ENCODE results near the gene PCDHA2. TPM values are rescaled to one million over a fixed set of nuclear protein-coding genes. Genes with fewer than 3 reads are reported as not detected.
"Not testable (repeated sequence)": the region's sequence is repeated elsewhere in the genome, so short reads cannot be mapped to it uniquely, and the experiment has no call there.

PCDHA2 gene
- total RNA-seq, 2 donors from 2014 or later: not detected

- no peaks in the 10 kb centered on the region for H3K9me3 ChIP-seq
- no peaks in the 10 kb centered on the region for H3K4me1 ChIP-seq
- no peaks in the 10 kb centered on the region for H3K27me3 ChIP-seq
- intact Hi-C loops (cut with DNase I): no loop called here
- no peak overlapping the region for H3K9ac ChIP-seq (ENCODE audit: low read depth in 2 of 2, low read length in 2 of 2)
- H3K4me3 ChIP-seq: no peak overlapping the region
- H3K36me3 ChIP-seq: no peaks in the 10 kb centered on the region
- no peak for DNase-seq
- TF ChIP-seq, protein P1, sequence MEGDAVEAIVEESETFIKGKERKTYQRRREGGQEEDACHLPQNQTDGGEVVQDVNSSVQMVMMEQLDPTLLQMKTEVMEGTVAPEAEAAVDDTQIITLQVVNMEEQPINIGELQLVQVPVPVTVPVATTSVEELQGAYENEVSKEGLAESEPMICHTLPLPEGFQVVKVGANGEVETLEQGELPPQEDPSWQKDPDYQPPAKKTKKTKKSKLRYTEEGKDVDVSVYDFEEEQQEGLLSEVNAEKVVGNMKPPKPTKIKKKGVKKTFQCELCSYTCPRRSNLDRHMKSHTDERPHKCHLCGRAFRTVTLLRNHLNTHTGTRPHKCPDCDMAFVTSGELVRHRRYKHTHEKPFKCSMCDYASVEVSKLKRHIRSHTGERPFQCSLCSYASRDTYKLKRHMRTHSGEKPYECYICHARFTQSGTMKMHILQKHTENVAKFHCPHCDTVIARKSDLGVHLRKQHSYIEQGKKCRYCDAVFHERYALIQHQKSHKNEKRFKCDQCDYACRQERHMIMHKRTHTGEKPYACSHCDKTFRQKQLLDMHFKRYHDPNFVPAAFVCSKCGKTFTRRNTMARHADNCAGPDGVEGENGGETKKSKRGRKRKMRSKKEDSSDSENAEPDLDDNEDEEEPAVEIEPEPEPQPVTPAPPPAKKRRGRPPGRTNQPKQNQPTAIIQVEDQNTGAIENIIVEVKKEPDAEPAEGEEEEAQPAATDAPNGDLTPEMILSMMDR (IDR thresholded peaks at IDR 0.05): no peak
- H3K27ac ChIP-seq: no peak overlapping the region
Observed at GRCh38 chr5:140808889-140809291, 14.2 kb downstream of the PCDHA2 start.

- no peak within 1 kb of the TSS for H3K4me3 ChIP-seq
- H3K27me3 ChIP-seq: no peaks in the 10 kb centered on the region
- no peak within 1 kb of the TSS for H3K27ac ChIP-seq
- no peak for DNase-seq
- no peaks in the 10 kb centered on the region for H3K36me3 ChIP-seq
- TF ChIP-seq, protein P1 (IDR thresholded peaks at IDR 0.05): no peak
- H3K4me1 ChIP-seq: no peaks in the 10 kb centered on the region
- intact Hi-C loops (cut with DNase I): no loop called here
- H3K9ac ChIP-seq (ENCODE audit: low read depth in 2 of 2, low read length in 2 of 2): no peak within 1 kb of the TSS
- H3K9me3 ChIP-seq: no peaks in the 10 kb centered on the region
Observed at GRCh38 chr5:140821375-140822280, 27.0 kb downstream of the PCDHA2 start, which contains the start of gene PCDHA5. TSS of gene PCDHA5 (plus strand) at chr5:140821613.

DNA sequence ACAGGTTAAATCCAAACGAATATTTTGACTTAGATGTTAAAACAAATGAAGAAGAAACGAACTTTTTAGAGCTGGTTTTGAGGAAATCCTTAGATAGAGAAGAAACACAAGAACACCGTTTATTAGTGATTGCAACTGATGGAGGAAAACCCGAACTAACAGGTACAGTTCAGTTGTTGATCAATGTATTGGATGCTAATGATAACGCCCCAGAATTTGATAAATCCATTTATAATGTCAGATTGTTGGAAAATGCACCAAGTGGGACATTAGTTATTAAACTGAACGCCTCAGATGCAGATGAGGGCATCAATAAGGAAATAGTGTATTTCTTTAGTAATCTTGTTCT lies 27.6 kb downstream of the PCDHA2 start:
- no peak overlapping the region for H3K4me3 ChIP-seq
- TF ChIP-seq, protein P1 (IDR thresholded peaks at IDR 0.05): no peak
- intact Hi-C loops (cut with DNase I): no loop called here
- no peaks in the 10 kb centered on the region for H3K9me3 ChIP-seq
- DNase-seq: no peak
- no peaks in the 10 kb centered on the region for H3K36me3 ChIP-seq
- H3K27ac ChIP-seq: no peak overlapping the region
- H3K4me1 ChIP-seq: no peaks in the 10 kb centered on the region
- no peaks in the 10 kb centered on the region for H3K27me3 ChIP-seq
- H3K9ac ChIP-seq (ENCODE audit: low read depth in 2 of 2, low read length in 2 of 2): no peak overlapping the region

DNA sequence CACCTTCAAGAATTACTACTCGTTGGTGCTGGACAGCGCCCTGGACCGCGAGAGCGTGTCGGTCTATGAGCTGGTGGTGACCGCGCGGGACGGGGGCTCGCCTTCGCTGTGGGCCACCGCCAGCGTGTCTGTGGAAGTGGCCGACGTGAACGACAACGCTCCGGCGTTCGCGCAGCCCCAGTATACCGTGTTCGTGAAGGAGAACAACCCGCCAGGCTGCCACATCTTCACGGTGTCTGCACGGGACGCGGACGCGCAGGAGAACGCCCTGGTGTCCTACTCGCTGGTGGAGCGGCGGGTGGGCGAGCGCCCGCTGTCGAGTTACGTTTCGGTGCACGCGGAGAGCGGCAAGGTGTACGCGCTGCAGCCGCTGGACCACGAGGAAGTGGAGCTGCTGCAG lies 28.3 kb downstream of the PCDHA2 start:
- DNase-seq; H3K36me3 ChIP-seq; H3K9me3 ChIP-seq; H3K27me3 ChIP-seq; H3K9ac ChIP-seq (ENCODE audit: low read depth in 2 of 2, low read length in 2 of 2); H3K4me1 ChIP-seq; H3K4me3 ChIP-seq; H3K27ac ChIP-seq; intact Hi-C loops (cut with DNase I): not testable (repeated sequence)

GRCh38 chr5:140823475-140823874 lies 28.8 kb downstream of the PCDHA2 start:
- TF ChIP-seq, protein P1 (IDR thresholded peaks at IDR 0.05): no peak
- intact Hi-C loops (cut with DNase I): no loop called here
- no peak for DNase-seq
- H3K27ac ChIP-seq: no peak overlapping the region
- H3K27me3 ChIP-seq: no peaks in the 10 kb centered on the region
- H3K9me3 ChIP-seq: peaks cover 2% of the 10 kb centered on the region
- no peak overlapping the region for H3K9ac ChIP-seq (ENCODE audit: low read depth in 2 of 2, low read length in 2 of 2)
- H3K4me1 ChIP-seq: no peaks in the 10 kb centered on the region
- no peaks in the 10 kb centered on the region for H3K36me3 ChIP-seq
- no peak overlapping the region for H3K4me3 ChIP-seq

GRCh38 chr5:140827704-140828361 lies 33.2 kb downstream of the PCDHA2 start, which contains the start of gene PCDHA6:
TSS of gene PCDHA6 (plus strand) at chr5:140827960. CDS start at chr5:140828092, 132 bp downstream.
- DNase-seq: no peak
- Histone ChIP-seq H3K4me1 (no peaks in the 10 kb centered on the region), H3K27me3 (no peaks in the 10 kb centered on the region), H3K4me3 (no peak within 1 kb of the TSS), H3K36me3 (no peaks in the 10 kb centered on the region), H3K9me3 (peaks cover 2% of the 10 kb centered on the region), H3K9ac (ENCODE audit: low read depth in 2 of 2, low read length in 2 of 2) (no peak within 1 kb of the TSS), H3K27ac (no peak within 1 kb of the TSS)
- TF ChIP-seq, protein P1 (IDR thresholded peaks at IDR 0.05): no peak
- intact Hi-C loops (cut with DNase I): no loop called here
